ENCODE data around the gene AURKA.

AURKA gene

DNA sequence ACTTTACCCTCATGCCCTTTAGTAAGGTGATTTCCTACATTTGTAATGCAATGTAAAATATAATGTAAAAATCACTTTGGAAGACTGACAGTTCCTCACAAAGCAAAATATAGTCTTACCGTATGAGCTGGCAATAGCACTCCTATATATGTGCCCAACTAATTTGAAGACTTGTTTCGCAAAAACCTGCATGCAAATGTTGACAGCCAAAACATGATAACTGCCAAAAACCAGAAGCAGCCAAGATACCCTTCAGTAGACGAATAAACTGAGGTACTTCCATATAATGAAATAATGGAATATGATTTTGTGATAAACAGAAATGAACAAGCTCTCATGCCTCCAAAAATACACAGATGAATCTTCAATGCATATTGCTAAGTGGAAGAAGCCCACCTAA, 13.6 kb downstream of the AURKA start:
- in situ Hi-C loops (cut with HindIII; ENCODE audit: low pct_unique_long_range_greater_than_20kb, low sequenced_read_pairs), result no loop called here

GRCh38 chr20:56376331-56376730, 15.7 kb downstream of the AURKA start:
- in situ Hi-C loops (cut with HindIII; ENCODE audit: low pct_unique_long_range_greater_than_20kb, low sequenced_read_pairs), result no loop called here
- no peak for TF ChIP-seq JUND (IDR thresholded peaks at IDR 0.05; ENCODE audit: low read depth)
- DNase-seq (ENCODE audit: low read depth in 1 of 2, low spot score in 1 of 2), result no peak

More for the DNA sequence above, 13.6 kb downstream of the AURKA start:
- no peak for DNase-seq (ENCODE audit: low read depth in 1 of 2, low spot score in 1 of 2)
- TF ChIP-seq JUND (IDR thresholded peaks at IDR 0.05; ENCODE audit: low read depth), result no peak

DNA sequence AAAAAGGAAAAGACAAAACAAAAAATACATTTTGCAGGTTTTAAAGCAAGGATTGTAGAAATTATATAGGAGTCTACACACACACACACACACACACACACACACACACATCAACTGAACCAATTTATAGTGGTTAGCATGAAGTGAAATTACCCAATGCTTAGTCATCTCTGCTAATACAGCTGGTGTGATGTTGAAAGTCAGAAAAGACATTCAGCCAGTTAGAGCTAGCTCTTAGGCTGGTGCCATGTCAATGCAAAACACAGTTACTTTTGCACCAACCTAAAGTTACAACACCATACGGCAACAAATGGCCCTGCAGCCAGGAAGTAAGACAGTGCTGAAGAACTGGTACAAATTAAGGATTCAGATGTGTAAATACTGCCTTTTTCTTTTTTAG, 18.1 kb downstream of the AURKA start:
- in situ Hi-C loops (cut with HindIII; ENCODE audit: low pct_unique_long_range_greater_than_20kb, low sequenced_read_pairs), result no loop called here
- no peak for TF ChIP-seq JUND (IDR thresholded peaks at IDR 0.05; ENCODE audit: low read depth)
- peak in 1 of 2 experiments; percentile 32 for DNase-seq (ENCODE audit: low read depth in 1 of 2, low spot score in 1 of 2)

DNA sequence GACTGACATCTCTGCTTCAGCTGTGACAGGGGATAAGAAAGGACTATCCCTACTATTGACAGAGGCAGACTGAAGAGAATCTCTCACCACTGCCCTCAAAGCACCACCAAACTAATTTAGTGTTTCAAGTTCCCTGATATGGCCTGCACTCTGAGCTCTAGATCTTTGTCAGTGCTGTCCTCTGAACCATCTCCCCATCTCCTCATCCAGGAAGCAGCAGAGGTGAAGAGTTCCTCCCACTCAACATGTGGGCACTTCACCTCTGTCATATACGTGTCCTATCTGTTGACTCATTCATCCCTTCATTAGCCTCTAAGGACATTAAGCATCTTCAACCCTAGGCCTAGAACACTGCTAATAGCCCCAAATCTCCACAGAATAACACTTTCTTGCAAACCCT, 19.2 kb downstream of the AURKA start:
- DNase-seq (ENCODE audit: low read depth in 1 of 2, low spot score in 1 of 2), result no peak
- in situ Hi-C loops (cut with HindIII; ENCODE audit: low pct_unique_long_range_greater_than_20kb, low sequenced_read_pairs), result no loop called here
- no peak for TF ChIP-seq JUND (IDR thresholded peaks at IDR 0.05; ENCODE audit: low read depth)

DNA sequence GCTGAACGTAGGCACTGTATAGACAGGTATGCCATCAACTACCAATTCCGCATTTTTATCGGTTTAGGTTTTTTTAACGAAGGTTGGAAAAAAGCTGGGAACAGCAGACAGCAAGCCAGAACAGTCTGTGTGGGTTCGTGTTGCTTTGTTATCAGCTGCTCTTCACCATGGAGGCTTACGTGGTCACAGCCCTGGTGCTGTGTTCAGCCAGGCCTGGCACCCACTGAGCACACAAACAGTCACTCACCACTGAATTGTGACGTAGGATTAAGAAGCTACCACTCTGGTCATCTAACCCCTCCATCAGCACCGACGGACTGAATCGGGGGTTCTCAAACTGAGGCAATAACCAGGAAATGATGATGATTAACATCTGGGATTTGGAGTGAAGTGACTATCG, 20.0 kb downstream of the AURKA start:
- in situ Hi-C loops (cut with HindIII; ENCODE audit: low pct_unique_long_range_greater_than_20kb, low sequenced_read_pairs), result no loop called here
- TF ChIP-seq JUND (IDR thresholded peaks at IDR 0.05; ENCODE audit: low read depth), result no peak
- no peak for DNase-seq (ENCODE audit: low read depth in 1 of 2, low spot score in 1 of 2)

DNA sequence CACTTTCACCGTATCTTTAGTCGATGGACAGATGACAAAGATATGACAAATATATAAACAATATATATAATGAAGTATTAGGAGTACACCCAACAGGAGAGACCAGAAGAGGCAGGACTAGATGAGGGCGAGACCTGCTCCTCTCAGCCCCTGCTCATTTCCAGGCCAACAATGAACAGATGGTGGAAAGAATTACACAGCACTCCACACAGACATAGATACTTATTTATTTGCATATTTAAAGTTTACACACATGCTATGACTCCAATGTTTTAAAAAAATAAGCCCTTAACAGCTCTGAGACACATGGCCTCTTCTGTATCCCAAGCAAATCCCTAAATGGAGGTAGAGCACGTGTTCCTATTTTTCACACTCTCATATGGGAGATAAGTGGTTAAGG, 22.8 kb downstream of the AURKA start:
- TF ChIP-seq JUND (IDR thresholded peaks at IDR 0.05; ENCODE audit: low read depth), result no peak

DNA sequence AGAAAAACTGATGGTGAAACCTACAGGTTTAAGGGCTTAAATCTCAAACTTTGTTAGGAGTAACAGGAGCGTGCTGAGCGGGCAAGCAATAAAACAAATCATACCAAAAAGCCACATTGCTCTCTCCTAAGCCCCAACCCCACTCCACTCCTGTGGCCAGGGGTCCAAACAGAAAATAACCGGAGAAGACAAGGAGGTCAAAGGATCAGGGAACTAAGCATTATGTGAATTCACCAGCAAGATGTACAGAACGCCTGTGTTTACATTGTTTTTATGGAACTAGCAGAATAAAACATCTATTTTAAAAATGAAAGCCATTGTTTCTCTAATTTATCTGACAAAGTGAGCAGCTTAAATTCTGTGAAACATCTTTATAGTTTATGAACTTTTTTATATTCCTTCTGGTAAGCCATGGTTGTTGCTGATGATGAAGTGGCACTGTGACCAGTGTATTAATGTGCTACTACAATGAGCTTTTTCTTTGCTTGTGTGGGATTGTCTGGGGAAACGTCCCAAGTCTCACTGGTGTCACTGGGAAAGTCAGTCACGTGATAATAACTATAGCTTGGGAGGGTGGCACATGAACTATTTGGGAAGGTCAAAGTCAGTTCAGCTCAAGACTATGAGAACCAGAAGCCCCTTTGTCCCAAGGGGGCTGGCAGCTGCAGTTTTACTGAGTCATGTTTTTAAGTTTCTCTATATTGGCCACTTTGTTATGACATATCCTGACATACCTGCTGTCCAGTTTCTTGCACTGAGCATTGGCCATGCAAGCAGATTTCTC, 23.5 kb downstream of the AURKA start:
- in situ Hi-C loops (cut with HindIII; ENCODE audit: low pct_unique_long_range_greater_than_20kb, low sequenced_read_pairs), result no loop called here
- DNase-seq (ENCODE audit: low read depth in 1 of 2, low spot score in 1 of 2), result no peak
- TF ChIP-seq JUND (IDR thresholded peaks at IDR 0.05; ENCODE audit: low read depth), result no peak

More for the DNA sequence above, 22.8 kb downstream of the AURKA start:
- in situ Hi-C loops (cut with HindIII; ENCODE audit: low pct_unique_long_range_greater_than_20kb, low sequenced_read_pairs), result no loop called here
- no peak for DNase-seq (ENCODE audit: low read depth in 1 of 2, low spot score in 1 of 2)

DNA sequence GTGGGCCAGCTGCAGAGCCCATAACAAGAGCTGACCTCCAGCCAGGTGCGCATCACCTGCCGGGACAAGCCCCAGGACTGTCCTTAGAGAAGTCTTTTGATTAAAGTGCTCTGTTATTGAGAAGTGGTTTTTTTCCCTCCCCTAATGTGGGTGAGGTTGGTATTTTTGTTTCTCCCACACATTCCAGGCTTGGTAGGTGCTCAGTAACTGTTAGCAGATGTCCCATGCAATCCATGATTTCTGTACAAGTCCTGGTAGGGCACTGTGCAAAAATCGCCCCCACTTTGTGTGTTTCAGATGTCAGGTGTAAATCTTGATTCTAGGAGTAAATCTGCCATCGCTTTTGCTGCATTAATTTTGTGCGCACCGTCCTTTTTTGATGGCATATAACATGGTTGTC, 28.5 kb downstream of the AURKA start:
- in situ Hi-C loops (cut with HindIII; ENCODE audit: low pct_unique_long_range_greater_than_20kb, low sequenced_read_pairs), result no loop called here
- DNase-seq (ENCODE audit: low read depth in 1 of 2, low spot score in 1 of 2), result no peak
- TF ChIP-seq JUND (IDR thresholded peaks at IDR 0.05; ENCODE audit: low read depth), result no peak

DNA sequence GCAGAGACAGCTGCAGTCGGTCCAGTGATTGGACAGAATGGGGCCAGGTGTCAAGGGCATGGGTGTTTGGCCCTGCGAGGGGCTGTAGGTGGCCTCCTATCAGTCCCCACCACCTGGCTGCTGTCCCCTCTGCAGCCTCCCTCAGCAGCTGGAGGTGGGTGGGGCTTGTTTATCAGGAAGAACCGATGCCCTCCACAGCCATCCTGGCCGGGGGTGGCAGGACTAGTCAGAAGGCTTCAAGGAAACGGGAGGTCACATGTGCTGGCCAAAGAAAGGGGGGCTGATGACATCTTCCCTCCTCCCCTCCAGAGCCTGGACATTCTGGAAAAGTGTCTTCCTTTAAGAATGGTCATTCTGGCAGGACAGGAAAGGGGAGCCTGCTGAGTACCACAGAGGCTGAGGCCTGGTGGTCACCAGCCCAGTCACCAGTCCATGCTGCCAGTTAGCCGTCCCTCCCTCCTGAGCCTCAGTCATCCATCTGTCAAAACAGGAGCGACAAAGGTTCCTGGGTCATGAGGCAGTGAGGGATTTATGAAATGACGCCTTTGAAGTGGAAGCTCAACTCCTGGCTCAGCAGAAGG, 29.1 kb downstream of the AURKA start:
- no peak for DNase-seq (ENCODE audit: low read depth in 1 of 2, low spot score in 1 of 2)
- in situ Hi-C loops (cut with HindIII; ENCODE audit: low pct_unique_long_range_greater_than_20kb, low sequenced_read_pairs), result no loop called here
- TF ChIP-seq JUND (IDR thresholded peaks at IDR 0.05; ENCODE audit: low read depth), result no peak

GRCh38 chr20:56361900-56362299, 30.1 kb downstream of the AURKA start:
- TF ChIP-seq JUND (IDR thresholded peaks at IDR 0.05; ENCODE audit: low read depth), result no peak
- in situ Hi-C loops (cut with HindIII; ENCODE audit: low pct_unique_long_range_greater_than_20kb, low sequenced_read_pairs), result no loop called here
- DNase-seq (ENCODE audit: low read depth in 1 of 2, low spot score in 1 of 2), result no peak

DNA sequence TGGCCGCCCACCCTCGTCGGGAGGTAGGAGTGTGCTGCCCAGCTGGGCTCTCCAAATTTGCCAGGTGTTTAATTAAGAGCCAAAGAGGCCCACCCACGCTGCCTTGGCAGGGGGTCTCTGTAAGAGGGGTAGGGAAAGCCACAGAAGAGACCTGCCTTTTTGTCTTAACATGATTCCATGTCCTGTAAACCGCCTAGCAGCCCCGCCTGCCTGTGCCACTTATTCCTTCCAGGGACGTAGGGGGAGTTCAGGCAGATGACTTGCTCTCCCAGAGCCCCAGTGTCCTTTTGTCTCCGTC, 31.2 kb downstream of the AURKA start:
- DNase-seq (ENCODE audit: low read depth in 1 of 2, low spot score in 1 of 2), result no peak
- no peak for TF ChIP-seq JUND (IDR thresholded peaks at IDR 0.05; ENCODE audit: low read depth)
- in situ Hi-C loops (cut with HindIII; ENCODE audit: low pct_unique_long_range_greater_than_20kb, low sequenced_read_pairs), result no loop called here

DNA sequence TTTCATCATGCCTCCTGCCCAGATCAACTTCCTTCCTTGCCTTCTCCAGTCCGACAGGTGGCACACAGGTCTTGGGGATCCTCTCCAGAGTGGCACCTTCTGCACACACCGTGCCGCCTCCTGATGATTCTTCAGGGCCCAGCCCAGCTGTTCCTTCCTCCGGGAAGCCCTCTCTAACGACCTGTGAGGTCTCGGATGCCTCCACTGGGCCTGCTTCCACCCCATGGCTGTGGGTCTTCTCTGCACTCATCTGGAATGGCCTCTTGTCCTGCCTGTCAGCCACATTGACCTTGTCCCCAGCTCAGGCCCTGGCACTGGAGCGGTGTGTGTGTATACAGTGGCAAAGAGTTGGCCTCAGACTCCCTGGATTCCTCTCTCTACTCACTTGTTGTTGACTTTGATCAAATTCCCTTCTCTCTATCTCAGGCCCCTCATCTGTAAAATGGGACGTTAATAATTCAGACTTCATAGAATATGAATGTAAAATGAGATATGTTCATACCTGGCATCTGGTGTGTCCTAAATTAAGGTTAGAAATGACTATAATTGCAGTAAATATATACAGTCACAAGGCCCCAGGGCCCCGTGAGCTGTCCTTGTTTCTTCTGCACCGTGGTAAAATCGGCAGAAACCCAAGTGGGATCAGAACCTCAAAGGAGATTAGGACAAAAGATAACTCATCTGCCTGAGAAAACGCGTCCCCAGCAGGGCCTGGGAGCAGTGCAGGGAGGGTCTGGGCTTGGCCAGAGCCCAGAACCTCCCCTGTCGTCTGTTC, 31.7 kb downstream of the AURKA start:
- TF ChIP-seq JUND (IDR thresholded peaks at IDR 0.05; ENCODE audit: low read depth), result no peak
- in situ Hi-C loops (cut with HindIII; ENCODE audit: low pct_unique_long_range_greater_than_20kb, low sequenced_read_pairs), result no loop called here
- peak; percentile 39 to 72 for DNase-seq (ENCODE audit: low read depth in 1 of 2, low spot score in 1 of 2)
